HFF-Myc (cell line): ENCODE data around the gene DCLK2.
A peak's percentile ranks its signal among the peaks of the same experiment; 100 is the strongest.

Experiments used
- DNase-seq: peaks from one replicate; pipeline ENCODE4 v3.0.0-alpha.2; 2011; ENCODE audit warnings: low read depth; ENCODE audit errors: extremely low read depth
- H3K4me3 ChIP-seq: replicated peaks from 2 replicates; pipeline ENCODE4 v1.5.1; 2011; ENCODE audit warnings: low read depth, mild to moderate bottlenecking, control low read depth, low read length
- TF ChIP-seq, protein P1 (sequence below): IDR thresholded peaks from 2 replicates; pipeline ENCODE4 v1.5.1; 2012; ENCODE audit warnings: mild to moderate bottlenecking, low read depth, low read length, control low read depth; ENCODE audit errors: missing control alignments

Gene DCLK2

DNA sequence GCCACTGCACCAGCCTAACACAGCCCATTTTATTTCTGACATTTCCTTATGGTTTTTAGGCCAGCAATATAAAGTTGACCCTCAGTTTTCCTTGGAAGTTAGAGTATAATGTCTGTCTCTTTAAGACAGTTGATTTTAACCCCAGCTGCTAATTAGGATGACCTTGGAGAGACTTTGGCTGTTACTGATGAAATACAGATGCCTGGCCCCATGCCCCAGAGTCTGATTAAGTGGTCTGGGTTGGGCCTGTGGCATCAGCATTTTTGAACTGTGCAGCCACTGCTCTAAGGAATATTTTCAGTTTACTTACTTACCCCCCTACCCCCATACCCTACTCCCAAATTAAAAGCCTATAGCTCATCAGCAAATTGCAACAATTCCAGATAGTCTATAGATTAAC is 85.8 kb downstream of the DCLK2 start:
- DNase-seq, result no peak
- H3K4me3 ChIP-seq, result no peak overlapping the region
- TF ChIP-seq, protein P1, sequence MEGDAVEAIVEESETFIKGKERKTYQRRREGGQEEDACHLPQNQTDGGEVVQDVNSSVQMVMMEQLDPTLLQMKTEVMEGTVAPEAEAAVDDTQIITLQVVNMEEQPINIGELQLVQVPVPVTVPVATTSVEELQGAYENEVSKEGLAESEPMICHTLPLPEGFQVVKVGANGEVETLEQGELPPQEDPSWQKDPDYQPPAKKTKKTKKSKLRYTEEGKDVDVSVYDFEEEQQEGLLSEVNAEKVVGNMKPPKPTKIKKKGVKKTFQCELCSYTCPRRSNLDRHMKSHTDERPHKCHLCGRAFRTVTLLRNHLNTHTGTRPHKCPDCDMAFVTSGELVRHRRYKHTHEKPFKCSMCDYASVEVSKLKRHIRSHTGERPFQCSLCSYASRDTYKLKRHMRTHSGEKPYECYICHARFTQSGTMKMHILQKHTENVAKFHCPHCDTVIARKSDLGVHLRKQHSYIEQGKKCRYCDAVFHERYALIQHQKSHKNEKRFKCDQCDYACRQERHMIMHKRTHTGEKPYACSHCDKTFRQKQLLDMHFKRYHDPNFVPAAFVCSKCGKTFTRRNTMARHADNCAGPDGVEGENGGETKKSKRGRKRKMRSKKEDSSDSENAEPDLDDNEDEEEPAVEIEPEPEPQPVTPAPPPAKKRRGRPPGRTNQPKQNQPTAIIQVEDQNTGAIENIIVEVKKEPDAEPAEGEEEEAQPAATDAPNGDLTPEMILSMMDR, result no peak

DNA sequence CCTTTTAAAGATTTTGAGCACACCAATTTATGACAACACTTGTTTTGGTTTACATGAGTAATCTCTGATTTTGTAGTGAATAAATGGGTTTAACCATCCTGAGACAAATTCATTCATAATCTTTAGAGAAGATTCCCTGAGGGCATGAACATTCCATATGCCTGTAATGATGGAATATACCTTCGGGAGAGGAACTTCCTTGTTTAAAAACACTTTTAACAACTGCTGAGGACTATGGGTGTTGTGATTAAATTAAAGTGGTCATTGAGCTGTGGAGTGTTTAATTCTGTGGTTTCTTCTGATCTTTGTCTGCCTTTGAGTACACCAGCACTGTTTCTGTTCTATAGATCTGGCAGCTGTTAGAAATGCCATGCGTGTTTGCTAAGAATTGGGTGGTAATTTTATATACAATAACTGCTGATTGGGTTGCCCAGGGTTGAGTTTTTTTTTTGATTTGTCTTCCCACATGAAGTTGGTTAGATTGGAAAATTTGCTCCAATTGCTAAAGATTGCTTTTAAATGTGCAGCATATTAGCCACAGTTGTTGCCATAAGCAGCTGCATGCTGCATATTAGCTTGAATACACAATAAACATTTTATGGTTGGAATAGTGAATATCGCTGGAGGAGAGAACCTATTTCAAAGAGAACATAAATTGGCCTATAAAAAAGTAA is 86.8 kb downstream of the DCLK2 start:
- TF ChIP-seq, protein P1, result no peak
- DNase-seq, result no peak
- H3K4me3 ChIP-seq, result no peak overlapping the region

DNA sequence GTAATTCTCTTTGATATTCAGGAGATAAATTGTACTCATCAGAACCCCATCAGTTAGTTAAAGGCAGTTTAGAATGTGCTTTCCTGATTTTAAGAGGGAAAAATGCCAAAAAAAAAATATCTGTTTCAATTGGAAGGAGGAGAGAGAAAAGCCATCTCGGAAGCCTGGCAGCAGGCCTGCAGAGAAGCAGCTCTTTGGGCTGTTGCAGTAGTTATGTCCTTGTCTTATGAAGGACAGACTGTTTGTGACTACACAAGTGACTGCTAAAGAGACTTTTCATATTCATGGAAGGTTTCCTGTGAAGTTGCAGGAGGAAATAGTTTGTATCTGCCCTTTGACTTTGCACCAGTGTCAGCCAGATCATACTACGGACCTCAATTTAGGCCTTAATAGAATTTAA is 88.8 kb downstream of the DCLK2 start:
- no peak for DNase-seq
- TF ChIP-seq, protein P1, result no peak
- H3K4me3 ChIP-seq, result no peak overlapping the region

DNA sequence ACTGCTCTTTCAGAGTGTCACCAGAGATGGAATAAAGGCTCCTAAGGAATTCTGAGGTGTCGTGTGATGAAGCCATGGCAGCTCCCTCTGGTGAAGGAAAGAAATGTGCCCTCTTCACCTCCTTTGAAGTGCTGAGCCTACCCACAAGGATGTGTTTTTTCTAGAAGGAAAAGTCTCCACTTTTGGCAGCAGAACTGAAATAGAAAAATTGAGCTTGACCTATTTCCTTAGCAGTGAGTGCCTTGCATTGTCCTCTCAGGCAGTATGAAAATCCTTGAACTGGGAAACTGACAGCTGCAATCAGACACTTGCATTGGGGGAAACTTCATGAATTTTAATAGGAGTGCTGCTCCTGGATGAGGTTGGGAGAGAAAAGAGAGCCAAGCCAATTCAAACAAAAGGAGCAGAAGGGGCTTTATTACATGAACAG is 95.2 kb downstream of the DCLK2 start:
- TF ChIP-seq, protein P1, result no peak
- no peak for DNase-seq
- H3K4me3 ChIP-seq, result no peak overlapping the region

DNA sequence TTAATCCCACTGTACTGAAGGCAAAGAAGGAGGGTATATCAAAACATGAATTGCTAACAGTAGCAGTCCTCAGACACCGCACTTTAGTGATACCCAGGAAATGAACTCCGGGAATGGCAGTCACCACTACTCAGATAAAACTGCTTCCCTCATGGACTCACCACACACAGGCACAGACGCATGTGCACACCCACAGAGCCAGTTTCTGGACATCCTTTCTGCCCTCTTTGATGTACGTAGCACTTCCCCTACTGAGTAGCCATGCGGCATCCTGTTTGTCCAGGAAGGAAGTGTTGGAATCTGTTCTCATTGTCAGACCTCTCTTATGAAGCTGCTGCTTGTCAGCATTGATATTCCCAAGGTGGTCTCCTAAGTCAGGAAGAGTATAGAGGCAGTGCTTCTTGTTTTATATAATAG is 95.7 kb downstream of the DCLK2 start:
- TF ChIP-seq, protein P1, result no peak
- no peak overlapping the region for H3K4me3 ChIP-seq
- DNase-seq, result no peak

DNA sequence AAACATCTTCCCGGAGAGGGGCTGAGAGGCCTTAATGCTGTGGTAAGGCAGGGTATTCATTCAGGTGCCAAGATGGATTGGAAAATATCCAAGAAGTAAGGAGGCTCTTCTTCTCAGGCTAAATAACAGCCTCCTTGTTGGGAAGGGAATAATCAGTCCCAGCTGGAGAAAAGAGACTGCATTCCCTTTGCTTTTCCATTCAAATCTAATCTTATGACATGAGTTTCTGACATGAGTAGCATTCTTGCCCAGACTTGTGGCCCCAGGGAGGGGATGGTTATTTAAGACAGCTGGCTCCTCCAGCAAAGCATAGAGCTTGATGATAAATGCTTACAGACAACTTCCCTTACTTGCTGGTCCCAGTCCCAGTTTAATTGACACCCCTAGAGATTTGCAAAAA is 98.3 kb downstream of the DCLK2 start:
- TF ChIP-seq, protein P1, result no peak
- H3K4me3 ChIP-seq, result no peak overlapping the region
- DNase-seq, result peak; percentile 78

DNA sequence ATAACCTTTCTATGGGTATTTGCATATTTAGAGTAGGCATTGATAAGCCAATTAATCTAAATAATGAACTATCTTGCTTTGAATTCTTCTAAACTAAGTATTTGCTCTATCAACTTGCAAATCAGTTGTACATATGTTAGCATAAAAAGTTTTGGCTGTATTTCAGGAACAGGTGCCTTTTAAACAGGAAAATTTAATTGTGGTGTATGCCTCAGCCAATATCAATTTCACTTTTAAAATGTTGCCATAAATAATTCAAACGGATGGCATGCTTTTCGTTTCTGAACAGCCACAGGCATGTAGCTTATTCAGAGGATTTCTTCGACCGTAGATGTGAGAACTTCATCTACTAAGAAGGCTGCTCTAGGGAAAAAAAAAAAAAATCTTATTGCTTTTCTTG is 99.9 kb downstream of the DCLK2 start:
- DNase-seq, result no peak
- TF ChIP-seq, protein P1, result no peak
- H3K4me3 ChIP-seq, result no peak overlapping the region
